ENCODE data around the gene PSMB1.

PSMB1 gene

GRCh38 chr6:170552765-170553533, at the start of gene PSMB1:
TSS of gene PSMB1 (minus strand) at chr6:170553307. CDS start at chr6:170553242, 65 bp downstream.
- FAIRE-seq (peak; percentile 91), DNase-seq (ENCODE audit: extremely low spot score, insufficient read length, low read depth) (peak; percentile 43)

DNA sequence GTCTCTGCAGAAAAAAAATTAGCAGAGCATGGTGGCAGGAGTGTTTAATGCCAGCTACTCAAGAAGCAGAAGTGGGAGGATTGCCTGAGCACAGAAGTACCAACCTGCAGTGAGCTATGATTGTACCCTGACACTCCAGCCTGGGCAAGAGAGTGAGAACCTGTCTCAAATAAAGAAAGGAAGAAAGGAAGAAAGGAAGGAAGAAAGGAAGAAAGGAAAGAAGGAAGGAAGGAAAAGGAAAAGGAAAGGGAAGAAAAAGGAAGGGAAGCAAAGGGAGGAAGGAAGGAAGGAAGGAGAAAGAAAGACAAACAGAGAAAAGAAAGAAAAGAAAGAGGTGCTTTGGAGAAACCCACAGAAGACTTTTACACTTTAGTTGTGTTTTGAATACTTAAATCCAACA, 44.2 kb upstream of the PSMB1 start:
- DNase-seq (ENCODE audit: extremely low spot score, insufficient read length, low read depth) (no peak), FAIRE-seq (no peak)

- FAIRE-seq, result no peak
- DNase-seq (ENCODE audit: extremely low spot score, insufficient read length, low read depth), result no peak
These were observed 43.3 kb upstream of the PSMB1 start for GRCh38 chr6:170596426-170596825.

DNA sequence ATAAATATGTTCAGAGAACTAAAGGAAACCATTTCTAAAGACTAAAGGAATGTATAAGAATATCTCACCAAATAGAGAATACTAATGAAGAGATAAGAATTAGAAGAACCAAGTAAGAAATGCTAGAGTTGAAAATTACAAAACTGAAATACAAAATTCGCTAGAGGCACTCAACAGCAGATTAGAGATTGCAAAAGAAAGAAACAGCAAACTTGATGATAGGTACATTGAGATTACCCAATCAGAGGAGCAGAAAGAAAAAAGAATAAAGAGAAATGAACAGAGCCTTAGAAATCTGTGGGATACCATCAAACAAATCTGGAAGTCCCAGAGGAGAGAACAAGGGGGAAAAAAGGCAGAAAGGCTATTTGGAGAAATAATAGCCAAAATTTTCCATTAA, 37.6 kb upstream of the PSMB1 start:
- FAIRE-seq, result no peak
- no peak for DNase-seq (ENCODE audit: extremely low spot score, insufficient read length, low read depth)

DNA sequence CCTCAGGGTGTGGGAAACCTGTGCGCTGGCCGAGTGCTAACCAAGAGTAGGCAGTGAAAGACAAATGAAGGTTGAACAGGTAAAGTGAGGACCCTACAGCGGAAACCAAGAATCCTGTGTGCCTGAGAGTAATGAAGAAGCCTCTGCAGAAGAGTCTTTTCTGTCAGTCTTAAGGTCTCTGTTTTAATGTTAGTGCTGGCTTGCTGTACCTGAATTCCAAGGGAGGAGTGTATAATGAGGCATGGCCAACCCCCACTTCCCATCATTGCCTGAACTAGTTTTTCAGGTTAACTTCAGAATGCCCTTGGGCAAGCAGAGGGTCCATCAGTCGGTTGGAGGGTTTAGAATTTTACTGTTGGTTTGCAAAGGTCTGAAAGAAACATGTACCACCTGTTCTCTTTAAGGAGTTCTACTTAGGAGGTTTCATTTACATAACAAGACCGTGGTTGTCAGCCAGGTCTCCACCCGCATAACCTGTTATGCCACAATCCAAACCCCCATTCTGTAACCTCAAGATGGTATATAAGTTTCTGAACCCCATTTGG, 31.9 kb upstream of the PSMB1 start:
- DNase-seq (ENCODE audit: extremely low spot score, insufficient read length, low read depth) (no peak), FAIRE-seq (no peak)

- peak; percentile 88 for DNase-seq (ENCODE audit: extremely low spot score, insufficient read length, low read depth)
- peak; percentile 98 for FAIRE-seq
These were observed 31.3 kb upstream of the PSMB1 start, which contains the start of gene PDCD2 for GRCh38 chr6:170584181-170584953. TSS of gene PDCD2 (minus strand) at chr6:170584637. CDS start at chr6:170584581, 56 bp downstream.

DNA sequence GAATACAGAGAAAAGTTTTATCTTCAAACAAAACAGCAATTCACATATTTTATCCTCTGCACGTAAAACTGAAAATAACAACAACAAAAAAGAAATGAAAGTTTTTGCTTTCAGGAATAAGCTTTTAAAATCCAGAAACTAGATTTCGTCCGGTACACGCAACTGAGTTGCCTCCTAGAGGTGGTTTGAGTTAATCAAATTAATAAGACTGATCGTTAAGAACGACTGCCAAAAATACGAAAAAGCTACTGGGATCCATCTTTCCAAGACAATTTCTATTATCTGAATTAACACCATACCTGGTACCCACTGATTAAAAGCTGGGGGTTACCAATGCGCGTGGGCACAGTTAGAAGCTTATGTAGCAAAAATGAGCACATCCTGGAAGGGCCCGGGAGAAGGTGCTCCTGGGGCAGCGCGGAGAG, 30.7 kb upstream of the PSMB1 start:
- DNase-seq (ENCODE audit: extremely low spot score, insufficient read length, low read depth) (peak; percentile 2), FAIRE-seq (peak; percentile 49)

- FAIRE-seq, result no peak
- DNase-seq (ENCODE audit: extremely low spot score, insufficient read length, low read depth), result no peak
These were observed 25.8 kb upstream of the PSMB1 start for GRCh38 chr6:170578909-170579308.

GRCh38 chr6:170575250-170575649, 22.1 kb upstream of the PSMB1 start:
- FAIRE-seq (no peak), DNase-seq (ENCODE audit: extremely low spot score, insufficient read length, low read depth) (no peak)

DNA sequence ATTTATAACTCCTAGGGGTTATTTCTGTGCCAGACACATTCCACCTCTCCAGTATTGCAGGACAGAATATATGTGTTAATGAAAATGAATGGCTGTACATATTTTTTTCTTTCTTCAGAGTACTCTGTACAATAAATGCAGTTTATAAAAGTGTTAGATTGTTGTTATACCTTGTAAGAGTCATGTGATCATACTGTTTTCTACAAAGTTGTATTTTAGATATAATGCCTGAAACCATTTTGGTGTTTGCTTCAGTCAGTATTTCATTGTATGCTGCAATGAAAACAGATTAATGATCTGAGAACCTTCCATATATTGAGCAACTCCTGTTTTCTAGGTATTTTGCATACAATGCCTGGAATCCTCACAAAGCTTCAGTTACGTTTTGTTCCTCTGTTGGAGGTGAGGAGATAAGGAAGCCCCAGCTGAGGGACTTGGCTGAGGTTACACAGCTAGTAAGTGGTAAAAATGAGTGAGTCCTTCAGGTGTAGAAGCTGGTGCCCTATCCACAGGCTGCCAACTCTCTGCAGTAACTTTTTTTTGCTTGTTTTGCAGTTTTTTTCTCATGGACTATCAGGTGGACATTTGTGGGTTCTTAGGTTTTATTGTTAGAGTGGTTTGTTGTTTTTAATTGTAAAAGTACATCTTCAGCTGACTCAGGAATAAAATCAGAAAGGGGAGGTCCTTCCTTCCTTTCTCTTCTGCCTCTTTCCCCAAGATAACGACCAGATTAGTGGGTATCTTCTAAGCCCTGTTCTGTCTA, 19.8 kb upstream of the PSMB1 start:
- FAIRE-seq, result no peak
- no peak for DNase-seq (ENCODE audit: extremely low spot score, insufficient read length, low read depth)

- no peak for FAIRE-seq
These were observed 11.9 kb upstream of the PSMB1 start for GRCh38 chr6:170564936-170565530.

GRCh38 chr6:170561555-170561954, 8.4 kb upstream of the PSMB1 start:
- DNase-seq (ENCODE audit: extremely low spot score, insufficient read length, low read depth) (no peak), FAIRE-seq (no peak)

More at GRCh38 chr6:170564936-170565530, 11.9 kb upstream of the PSMB1 start:
- no peak for DNase-seq (ENCODE audit: extremely low spot score, insufficient read length, low read depth)

DNA sequence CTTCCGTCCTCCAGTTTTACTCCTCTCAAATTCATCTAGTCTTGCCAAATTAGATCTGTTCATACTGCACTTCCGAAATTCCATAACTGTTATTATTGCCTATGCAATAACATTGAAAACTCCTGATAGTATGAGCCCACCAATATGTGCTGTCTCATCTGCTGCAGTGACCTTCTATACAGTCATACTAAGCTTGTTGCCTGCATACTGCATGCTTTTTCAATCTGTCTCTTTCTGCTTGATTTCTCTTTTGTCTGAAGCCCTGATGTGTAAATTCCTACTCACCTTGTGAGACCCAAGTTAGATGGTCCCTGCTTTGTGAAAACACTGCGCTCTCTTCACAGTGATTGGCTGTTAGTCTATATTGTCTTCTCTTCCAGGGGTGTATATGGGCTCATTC, 2.2 kb upstream of the PSMB1 start:
- no peak for FAIRE-seq

DNA sequence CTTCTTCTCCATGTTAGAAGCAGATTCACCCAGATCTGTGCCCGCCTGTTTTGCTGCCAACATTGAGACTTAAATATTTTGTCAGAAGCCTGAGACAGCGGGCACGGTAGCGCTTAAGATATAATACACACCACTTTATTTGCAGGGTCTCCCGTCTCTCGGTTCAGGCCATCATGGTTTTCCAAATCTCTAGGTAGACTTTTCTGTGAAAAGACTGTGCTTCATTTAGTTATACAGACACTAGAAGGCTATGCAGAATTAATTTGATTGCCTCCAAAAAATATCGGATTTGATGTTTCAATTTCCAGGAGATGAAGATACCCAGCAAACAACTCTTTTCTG, 1.7 kb upstream of the PSMB1 start:
- FAIRE-seq, result no peak
- no peak for DNase-seq (ENCODE audit: extremely low spot score, insufficient read length, low read depth)

More for the DNA sequence above, 2.2 kb upstream of the PSMB1 start:
- no peak for DNase-seq (ENCODE audit: extremely low spot score, insufficient read length, low read depth)

DNA sequence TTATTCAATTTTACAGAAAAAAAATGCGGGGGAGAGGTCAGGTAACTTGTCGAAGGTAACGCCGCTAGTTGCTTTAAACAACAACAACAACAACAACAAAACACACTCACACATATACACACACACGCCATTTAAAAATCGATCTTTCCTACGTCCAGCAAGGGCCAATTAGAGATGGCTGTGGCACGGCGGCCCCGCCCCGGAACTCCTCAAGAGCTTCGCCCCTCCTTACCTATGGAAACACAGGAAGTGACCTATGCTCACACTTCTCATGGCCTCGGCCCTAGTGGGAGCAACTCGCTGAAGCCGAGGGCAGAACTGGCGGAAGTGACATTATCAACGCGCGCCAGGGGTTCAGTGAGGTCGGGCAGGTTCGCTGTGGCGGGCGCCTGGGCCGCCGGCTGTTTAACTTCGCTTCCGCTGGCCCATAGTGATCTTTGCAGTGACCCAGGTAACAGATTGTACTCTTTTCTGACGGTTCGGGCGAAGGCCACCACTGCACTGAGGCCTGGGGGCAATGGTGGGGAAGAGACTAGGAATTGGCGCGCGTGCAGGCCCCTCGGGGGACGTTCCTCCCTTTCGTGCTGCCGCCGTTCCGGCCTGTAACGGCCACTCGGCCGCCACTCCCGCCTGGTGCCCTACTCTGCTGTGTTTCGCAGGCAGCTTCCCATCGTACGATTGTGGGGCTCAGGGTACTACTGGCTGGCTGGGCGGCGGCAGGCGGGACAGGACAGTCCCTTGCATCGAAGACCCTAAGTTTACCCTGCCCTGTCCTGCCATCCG, 1.1 kb upstream of the PSMB1 start, which contains the start of gene TBP:
Gene TBP (plus strand): TSS at position 357 of the 783 bp plus-strand sequence. CDS start 2,661 bp downstream, outside the sequence.
- peak; percentile 89 for DNase-seq (ENCODE audit: extremely low spot score, insufficient read length, low read depth)
- peak; percentile 100 for FAIRE-seq

DNA sequence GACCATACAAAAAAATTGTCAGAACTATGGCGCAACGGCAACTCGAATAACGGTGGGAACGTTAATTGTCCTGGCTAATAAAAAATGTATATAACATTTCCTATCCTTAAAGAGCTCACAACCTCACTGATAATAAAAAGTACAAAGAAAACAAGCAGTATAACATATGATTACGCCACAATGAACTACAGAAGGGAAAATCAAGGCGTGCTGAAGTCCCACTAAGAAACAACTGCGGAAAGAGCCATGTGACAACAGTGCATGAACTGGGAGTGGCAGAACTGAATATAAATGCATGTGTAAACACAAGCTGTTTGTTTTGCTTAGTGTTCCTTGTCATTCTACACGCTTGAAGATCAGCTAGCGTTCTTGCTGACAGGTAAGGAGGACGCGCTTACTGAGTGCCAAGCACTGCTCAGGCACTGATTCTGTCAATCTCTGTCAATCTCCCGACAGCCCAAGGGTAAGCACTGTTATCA, 466 bp upstream of the PSMB1 start:
- no peak for FAIRE-seq
- DNase-seq (ENCODE audit: extremely low spot score, insufficient read length, low read depth), result no peak

DNA sequence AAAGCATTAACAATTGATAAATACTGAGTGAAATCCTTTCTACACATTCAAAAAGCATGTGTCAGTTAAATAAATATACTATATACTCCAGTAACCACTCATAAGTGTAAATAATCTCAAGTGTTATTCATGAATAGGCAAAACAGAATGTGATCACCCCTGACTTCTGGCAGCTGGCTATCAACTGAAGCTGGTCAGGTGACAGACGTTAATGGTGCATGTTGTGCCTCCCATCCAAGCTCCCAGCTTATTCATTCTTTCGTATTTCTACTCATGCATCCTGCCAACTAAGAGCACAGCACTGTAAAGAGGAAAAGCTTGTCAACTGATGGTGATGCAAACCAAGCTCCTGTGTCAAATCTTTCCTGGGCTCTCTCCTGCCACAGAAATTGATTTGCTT, 7.7 kb downstream of the PSMB1 start:
- FAIRE-seq (no peak), DNase-seq (ENCODE audit: extremely low spot score, insufficient read length, low read depth) (no peak)

DNA sequence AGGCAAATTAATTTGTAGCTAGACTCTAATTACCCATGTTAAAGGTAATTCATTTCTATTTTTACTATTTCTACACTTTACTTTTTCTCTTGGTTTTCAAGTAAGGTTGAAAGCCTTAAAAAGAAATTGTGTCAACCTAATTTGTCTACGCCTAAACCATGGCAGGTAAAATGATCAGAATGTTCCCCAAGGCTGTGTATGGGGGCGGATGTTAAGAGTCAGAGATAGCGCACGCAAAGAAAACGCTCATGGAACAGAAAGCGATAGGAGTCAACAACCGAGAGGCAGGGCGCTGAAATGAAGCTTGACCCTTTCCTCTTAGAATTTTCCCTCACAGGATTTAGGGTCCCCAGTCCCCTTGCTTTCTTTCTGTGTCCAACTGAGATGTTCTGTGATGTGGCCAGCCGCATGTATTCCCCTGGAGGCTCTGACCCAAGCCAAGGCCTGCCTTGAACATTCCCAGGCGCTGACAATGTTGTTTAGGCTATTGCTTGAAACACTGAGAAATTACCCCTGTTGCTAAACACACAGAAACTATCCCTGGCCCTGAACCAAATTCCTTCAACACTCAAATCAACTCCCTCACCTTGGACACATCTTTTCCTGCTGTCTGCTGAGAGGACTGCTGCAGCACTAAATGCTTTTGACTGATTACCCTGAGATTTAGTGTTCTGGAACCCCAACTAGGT, 10.9 kb downstream of the PSMB1 start:
- DNase-seq (ENCODE audit: extremely low spot score, insufficient read length, low read depth) (no peak), FAIRE-seq (no peak)
